ENCODE measurements around the gene TMEM245.
A peak's percentile ranks its signal among the peaks of the same experiment; 100 is the strongest.

TMEM245 gene

GRCh38 chr9:108972186-108972585, 147.6 kb downstream of the TMEM245 start:
- DNase-seq = no peak

GRCh38 chr9:108971392-108971791, 148.4 kb downstream of the TMEM245 start:
- peak; percentile 36 for DNase-seq

- no peak for DNase-seq
Observed at GRCh38 chr9:108967916-108968315, 151.8 kb downstream of the TMEM245 start.
